Frontal cortex (tissue), 4 donors: ENCODE measurements around the gene LTF. TPM values are rescaled to one million over a fixed set of nuclear protein-coding genes. Genes with fewer than 3 reads are reported as not detected.

Experiments used
- DNase-seq, 2 donors: peaks; one replicate each; pipeline ENCODE4 v3.0.0; 2012; ENCODE audit warnings: low spot score in 2 of 2
- FAIRE-seq: peaks from 2 replicates; lab custom pipeline; 2012; peaks lifted over from hg19 to GRCh38; lab: Jason Lieb, UNC
- total RNA-seq: library from RNA; depleted of rRNA; stranded (reverse); fragments of >200 nt; gene quantifications from one replicate; pipeline ENCODE4 v1.2.3, GENCODE V29; 2014
- donor health status: control.
- donor health status: control.
- donor health status: control.

Gene LTF
- total RNA-seq, 1 donor from 2014 or later, result 0.41 TPM

DNA sequence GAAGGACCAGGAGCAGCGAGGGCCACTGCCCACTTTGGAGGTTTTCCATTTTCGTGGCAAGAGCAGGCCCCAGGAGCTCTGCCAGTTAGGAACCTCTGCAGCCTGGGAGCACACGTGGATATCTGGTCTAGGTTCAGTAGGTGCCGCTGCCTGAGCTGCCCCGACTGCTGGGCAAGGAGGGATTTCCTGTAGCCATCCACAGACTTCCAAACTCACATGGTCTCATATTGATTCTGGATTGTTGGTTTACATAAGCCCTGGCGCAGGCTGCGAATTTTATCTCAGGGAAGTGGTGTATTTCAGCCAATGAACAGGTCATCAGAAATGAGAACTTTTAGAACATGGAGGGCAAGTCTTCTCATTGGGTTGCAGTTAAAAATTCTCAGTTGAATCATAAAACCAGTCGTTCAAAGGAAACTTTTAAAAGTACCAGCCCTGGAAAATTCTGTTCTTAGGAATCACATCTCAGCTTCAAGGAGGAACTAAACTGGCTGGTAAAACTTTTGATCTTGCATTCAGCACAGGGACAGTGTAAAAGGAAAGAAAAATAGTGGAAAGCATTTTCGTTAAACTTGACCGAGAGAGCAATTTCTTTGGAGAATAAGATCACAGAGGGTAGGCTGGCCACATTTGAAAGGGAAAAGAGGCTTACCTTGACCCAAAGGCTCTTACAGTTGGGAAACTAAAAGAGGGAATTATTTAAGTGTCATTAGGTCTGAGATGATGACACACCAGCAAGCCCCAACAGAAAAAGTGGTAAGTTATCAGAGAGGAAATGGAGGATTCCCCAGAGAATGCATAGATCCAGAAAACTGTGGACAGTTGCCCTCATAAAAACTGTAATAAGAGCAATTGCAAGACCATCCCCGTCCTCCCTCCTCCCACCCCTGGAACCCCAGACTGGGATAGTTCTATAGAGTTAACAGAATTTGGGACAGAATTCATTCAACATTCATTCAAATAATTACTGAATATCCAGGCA, 26.7 kb upstream of the LTF start:
- FAIRE-seq (no peak), DNase-seq (no peak)

GRCh38 chr3:46490338-46491084, 25.8 kb upstream of the LTF start:
- DNase-seq, result no peak
- FAIRE-seq, result no peak

DNA sequence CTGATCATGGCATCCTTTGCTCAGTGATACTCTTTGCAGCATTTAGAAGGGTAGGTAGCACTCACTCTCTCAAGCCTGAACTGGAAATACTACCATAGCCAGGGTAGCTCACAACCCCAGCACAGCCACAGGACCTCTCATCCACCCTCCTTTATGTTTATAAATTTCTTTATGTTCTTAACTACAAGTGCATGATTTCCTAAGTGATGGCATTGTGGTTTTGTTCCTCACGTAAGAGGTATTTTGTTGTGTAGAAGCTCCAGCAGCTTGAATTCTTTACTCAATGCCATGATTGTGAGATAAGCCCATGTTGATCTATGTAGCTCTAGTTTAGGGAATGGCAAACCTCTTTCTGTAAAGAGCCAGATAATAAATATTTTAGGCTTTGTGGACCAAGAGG, 25.2 kb upstream of the LTF start:
- FAIRE-seq, result no peak
- DNase-seq, result no peak

DNA sequence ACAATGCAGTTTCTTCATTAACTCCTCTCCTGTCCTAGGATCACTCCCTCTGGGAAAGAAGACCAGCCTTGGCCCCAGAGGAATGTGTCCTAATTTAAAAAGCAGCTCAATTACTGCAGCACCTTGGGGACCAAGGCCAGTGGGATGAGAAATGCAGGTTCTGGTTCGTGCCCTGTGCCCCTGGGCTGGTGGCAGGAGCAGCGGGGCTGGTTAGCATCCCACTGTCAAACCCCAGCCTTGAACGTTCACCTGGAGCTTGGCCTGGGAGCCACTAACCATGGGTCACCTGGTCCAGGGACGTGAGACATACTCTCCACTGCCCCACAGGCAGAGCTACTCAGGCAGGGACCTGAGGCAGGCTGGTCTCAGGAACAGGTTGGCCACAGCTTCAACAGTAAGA, 24.7 kb upstream of the LTF start:
- FAIRE-seq (no peak), DNase-seq (no peak)

DNA sequence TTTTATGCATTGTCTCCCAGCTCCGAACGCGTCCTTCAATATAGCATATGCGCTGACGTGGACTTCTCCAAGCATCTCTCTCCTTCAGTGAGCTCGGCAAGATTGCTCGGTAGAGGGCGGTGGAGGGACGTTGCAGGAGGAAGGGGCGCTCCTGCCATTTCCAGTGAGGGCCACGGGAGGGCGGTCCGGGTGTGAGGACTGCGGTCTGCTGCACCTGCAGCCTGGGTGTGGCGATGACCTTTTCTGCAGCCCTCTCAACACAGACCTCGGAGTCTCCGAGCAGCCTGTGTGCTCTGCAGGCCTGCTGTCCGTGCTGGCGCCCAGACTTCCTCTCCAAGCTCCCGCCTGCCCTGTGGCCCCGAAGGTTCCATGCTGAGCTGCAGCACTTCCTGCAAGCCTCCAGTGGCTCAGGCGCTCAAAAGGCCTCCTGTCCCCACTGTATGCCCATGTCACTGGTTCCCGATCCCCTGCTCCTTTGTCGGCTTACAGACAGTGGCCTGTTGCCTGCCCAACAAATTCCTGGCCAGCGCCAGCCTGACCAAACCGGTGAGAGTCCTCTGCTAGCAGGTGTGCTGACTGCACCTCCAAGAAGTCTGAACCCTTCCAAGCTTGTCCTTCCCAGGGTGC, 24.1 kb upstream of the LTF start:
- FAIRE-seq (no peak), DNase-seq (peak; percentile 76 to 87)

GRCh38 chr3:46485779-46486175, 21.1 kb upstream of the LTF start:
- no peak for FAIRE-seq
- DNase-seq, result no peak

GRCh38 chr3:46484911-46485778, 20.4 kb upstream of the LTF start:
- FAIRE-seq, result no peak
- no peak for DNase-seq

DNA sequence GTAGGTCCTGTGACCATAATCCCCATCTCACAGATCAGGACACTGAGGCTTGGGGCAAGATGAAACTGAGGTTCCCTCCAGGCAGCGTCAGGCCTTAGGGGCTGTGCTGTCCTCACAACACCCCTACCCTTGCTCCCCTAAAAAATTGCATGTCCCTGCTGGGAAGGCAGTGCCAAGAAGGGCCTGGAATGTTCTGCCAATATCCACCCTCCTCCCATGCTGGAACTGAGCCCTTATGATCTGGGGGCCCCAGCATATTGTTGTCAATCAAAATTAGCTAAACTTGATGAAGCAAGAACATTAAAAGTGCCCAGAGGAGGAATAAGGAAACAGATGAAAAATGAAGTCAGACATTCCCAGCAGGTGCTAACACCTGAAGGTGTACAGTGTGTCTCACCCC, 19.7 kb upstream of the LTF start:
- DNase-seq, result no peak
- no peak for FAIRE-seq

GRCh38 chr3:46483825-46484224, 19.1 kb upstream of the LTF start:
- no peak for FAIRE-seq

DNA sequence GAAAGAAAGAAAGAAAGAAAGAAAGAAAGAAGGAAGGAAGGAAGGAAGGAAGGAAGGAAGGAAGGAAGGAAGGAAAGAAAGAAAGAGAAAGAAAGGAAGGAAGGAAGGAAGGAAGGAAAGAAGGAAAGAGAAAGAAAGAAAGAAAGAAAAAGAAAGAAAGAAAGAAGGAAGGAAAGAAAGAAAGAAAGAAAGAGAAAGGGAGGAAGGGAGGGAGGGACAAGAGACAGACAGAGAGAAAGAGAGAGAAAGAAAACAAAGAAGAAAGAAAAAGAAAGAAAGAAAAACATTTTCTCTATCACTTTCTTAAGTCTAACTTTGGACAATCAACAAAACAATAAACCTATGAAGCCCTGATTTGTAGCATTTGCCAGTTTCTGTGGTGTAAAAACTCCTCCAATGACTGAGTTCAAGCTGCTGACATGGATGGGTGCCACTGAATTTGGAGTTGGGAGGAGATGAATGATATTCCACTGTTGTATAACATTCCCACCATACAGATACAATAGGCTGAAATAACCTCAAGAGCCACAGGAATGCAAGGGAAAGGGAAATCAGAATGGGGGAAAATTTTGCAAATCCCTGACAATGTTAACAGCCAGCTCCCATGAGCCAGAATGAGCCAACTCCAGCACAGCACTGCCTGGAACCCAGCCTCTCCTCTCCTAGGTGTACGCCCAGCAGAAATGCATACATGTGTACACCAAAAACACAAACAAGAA, 18.1 kb upstream of the LTF start:
- DNase-seq (no peak), FAIRE-seq (no peak)

More at GRCh38 chr3:46483825-46484224, 19.1 kb upstream of the LTF start:
- DNase-seq, result no peak

DNA sequence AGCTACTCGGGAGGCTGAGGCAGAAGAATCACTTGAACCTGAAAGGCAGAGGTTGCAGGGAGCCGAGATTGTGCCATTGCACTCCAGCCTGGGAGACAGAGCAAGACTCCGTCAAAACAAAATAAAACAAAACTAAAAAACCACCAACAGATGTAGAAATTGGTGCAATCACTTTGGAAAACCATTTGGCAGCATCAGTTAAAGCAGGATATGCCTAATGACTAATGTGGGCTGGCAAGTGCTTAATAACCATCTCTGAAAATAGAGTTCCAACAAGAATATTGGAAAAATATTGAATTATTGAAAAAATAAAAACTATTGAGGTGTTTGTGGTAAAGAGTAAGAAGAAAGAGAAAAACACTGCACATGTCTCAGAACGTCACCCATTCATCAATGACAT, 16.9 kb upstream of the LTF start:
- no peak for FAIRE-seq
- no peak for DNase-seq

DNA sequence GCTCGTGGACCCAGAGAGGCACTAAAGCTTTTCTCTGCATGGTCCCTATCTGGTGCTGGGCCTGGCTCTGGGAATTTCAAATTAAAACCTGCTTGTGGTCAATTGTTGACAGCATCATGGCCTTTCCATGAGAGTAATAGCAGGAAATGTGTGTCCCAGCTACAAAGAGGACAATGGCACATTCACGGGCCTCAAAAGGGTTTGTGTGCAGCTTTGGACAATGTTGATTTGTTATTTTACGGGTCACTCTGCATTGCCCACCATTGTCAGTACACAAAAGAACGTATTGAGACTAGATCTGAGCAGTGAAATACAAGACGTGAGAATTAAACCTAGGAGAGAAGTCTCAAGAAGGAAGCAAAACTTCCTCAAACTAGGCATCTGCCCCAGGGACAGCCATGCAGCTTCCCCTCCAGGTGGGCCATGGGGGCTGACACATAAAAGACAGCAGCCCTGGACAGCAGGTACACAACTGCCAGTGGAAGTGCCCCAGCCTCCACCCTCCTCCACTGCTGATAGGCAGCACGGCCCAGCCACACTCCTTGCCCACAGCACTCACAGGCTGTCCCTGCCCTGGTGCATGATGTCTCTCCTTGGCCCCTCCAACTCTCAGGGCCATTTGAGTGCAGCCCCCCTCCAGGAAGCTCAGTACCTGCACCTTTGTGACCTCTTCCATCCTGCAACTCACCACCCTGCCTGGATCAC, 15.9 kb upstream of the LTF start:
- DNase-seq, result peak in 1 of 2 donors; percentile 49
- FAIRE-seq, result peak; percentile 34

- FAIRE-seq (no peak), DNase-seq (no peak)
Observed at GRCh38 chr3:46479696-46480095, 15.0 kb upstream of the LTF start.

DNA sequence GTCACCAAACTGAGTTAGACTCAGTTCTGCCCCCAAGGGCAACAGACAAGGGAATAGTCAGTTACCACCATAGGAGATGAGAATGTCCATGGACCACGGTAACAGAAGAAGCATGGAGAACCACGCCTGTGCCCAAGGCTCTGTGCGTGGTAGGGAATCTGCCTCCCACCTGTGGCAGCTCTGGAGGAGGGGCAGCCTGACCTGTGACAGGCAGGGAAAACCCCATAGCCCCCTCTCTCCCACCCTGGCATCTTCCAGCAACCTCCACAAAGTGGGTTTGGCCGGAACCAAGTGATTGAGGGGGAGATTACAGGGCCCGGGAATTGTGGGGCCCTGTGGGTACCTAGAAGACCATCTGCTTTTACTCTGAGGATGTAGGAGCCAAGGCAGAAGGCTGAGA, 14.3 kb upstream of the LTF start:
- no peak for DNase-seq

DNA sequence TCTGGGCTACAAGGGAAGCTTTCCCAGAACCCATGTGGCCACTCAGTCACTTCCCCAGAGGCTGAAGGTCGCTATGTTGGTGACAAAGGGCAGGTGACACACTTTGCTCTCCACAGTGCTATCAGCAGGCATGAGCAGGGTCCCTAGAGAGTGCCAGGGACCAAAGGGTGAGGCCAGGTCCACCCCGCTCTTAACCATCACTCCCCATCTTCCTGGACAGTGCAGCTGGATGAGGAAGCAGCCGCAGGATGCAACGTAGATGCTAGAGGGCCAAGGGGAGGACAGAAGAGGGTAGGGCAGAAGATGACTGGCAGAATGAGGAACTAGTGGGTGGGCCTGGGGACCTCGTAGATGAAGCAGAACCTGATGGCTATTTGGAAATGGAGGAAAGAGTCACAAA, 13.6 kb upstream of the LTF start:
- DNase-seq (no peak), FAIRE-seq (no peak)

More for the DNA sequence above, 14.3 kb upstream of the LTF start:
- no peak for FAIRE-seq

DNA sequence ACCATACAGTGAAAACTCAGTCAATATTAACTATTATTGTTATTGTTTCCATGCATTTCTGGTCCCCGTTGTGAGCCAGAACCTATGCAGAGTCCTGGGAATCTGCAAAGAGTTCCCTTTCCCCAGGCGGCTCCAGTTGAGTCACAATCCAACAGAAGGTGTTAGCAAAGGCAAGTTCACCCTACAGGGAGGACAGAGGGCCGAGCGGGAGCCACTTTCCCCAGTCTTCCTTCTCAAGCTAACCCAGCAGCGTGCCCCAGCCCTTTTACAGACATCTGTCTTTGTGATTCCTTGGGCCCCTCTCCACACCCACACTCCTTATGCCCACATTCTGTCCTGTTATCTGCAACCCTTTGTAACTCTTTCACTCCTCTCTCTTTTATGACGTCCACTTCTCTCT, 13.1 kb upstream of the LTF start:
- FAIRE-seq, result no peak

DNA sequence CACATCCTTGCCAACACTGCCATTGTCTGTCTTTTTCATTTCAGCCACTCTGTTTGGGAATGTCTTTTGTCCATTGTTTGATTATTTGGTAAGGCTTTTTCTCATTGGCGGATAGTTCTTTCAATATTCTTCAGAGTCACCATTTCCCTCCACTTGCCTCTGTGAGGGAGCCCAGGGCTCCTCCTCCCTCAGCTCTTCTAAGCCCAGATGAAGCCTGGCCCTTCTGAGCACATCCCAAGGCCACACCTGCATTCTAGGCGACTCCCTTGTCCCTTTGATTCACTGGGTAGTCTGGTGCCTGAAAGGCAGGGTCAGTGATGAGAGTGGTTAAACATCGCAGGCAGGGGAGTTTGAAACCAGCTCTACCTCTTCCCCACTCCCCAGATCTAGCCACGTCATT, 12.4 kb upstream of the LTF start:
- DNase-seq (no peak), FAIRE-seq (no peak)

More for the DNA sequence above, 13.1 kb upstream of the LTF start:
- DNase-seq, result no peak

- no peak for FAIRE-seq
- DNase-seq, result no peak
Observed at GRCh38 chr3:46472736-46473135, 8.0 kb upstream of the LTF start.
